ENCODE measurements around the gene KIAA0753. TPM values are rescaled to one million over a fixed set of nuclear protein-coding genes. Genes with fewer than 3 reads are reported as not detected.

KIAA0753 gene
- total and polyA plus RNA-seq, 2 of the 8 experiments (the other 6 are each of a cell fraction or from before 2014, with no cell fraction given): 5.0 to 27.1 TPM

- TF ChIP-seq TAF7 (optimal IDR thresholded peaks at IDR 0.05; ENCODE audit: borderline replicate concordance, low read depth, low read length): no peak
- TF ChIP-seq JUN (IDR thresholded peaks at IDR 0.05; ENCODE audit: low read depth, low read length): no peak
Observed at GRCh38 chr17:6671431-6671830, 30.9 kb upstream of the KIAA0753 start (continued).
